Type B pancreatic cell (in vitro differentiated cells): Measurements from ENCODE around the gene GAREM1. TPM values are rescaled to one million over a fixed set of nuclear protein-coding genes. Genes with fewer than 3 reads are reported as not detected.

Experiments
- DNase-seq: peaks from one replicate; pipeline ENCODE4 v3.0.0; 2021; ENCODE audit warnings: mixed read lengths; ENCODE audit not compliant: unreplicated experiment; ENCODE audit errors: extremely low spot score
- H3K27ac Mint-ChIP-seq: 2 replicates; pipeline ENCODE4 v1.8.0; 2021; ENCODE audit warnings: mild to moderate bottlenecking, mixed read lengths
- H3K27me3 Mint-ChIP-seq: 2 replicates; pipeline ENCODE4 v1.8.0; 2021; ENCODE audit warnings: mixed read lengths
- H3K36me3 Mint-ChIP-seq: 2 replicates; pipeline ENCODE4 v1.8.0; 2021; ENCODE audit warnings: mixed read lengths
- H3K4me1 Mint-ChIP-seq: one replicate; pipeline ENCODE4 v1.8.0; 2021; ENCODE audit warnings: mixed read lengths; ENCODE audit not compliant: unreplicated experiment
- H3K4me3 Mint-ChIP-seq: 2 replicates; pipeline ENCODE4 v1.8.0; 2021; ENCODE audit warnings: mild to moderate bottlenecking, mixed read lengths
- H3K9me3 Mint-ChIP-seq: 2 replicates; pipeline ENCODE4 v1.8.0; 2021; ENCODE audit warnings: mixed read lengths
- total RNA-seq: library from RNA; stranded (reverse); gene quantifications from 2 replicates; pipeline ENCODE4 v1.2.1, GENCODE V29; 2021; ENCODE audit warnings: low replicate concordance
- TF ChIP-seq, protein P1 (sequence below): fragments of 200-600 bp; sonication (generic); conservative IDR thresholded peaks from 2 replicates; pipeline ENCODE4 v1.5.0; 2021; ENCODE audit warnings: antibody characterized with exemption, mild to moderate bottlenecking

The GAREM1 gene
- total RNA-seq, 1 donor from 2014 or later = 17.8 TPM

- no peaks in the 10 kb centered on the region for H3K9me3 Mint-ChIP-seq
These were observed 26.9 kb downstream of the GAREM1 start for GRCh38 chr18:32443706-32444215.

GRCh38 chr18:32443033-32443705 is 27.5 kb downstream of the GAREM1 start:
- Mint-ChIP-seq H3K27me3 (no peaks in the 10 kb centered on the region), H3K9me3 (no peaks in the 10 kb centered on the region), H3K4me3 (no peak overlapping the region), H3K36me3 (no peaks in the 10 kb centered on the region), H3K27ac (no peak overlapping the region), H3K4me1 (peaks cover 10% of the 10 kb centered on the region)
- no peak for DNase-seq
- TF ChIP-seq, protein P1, sequence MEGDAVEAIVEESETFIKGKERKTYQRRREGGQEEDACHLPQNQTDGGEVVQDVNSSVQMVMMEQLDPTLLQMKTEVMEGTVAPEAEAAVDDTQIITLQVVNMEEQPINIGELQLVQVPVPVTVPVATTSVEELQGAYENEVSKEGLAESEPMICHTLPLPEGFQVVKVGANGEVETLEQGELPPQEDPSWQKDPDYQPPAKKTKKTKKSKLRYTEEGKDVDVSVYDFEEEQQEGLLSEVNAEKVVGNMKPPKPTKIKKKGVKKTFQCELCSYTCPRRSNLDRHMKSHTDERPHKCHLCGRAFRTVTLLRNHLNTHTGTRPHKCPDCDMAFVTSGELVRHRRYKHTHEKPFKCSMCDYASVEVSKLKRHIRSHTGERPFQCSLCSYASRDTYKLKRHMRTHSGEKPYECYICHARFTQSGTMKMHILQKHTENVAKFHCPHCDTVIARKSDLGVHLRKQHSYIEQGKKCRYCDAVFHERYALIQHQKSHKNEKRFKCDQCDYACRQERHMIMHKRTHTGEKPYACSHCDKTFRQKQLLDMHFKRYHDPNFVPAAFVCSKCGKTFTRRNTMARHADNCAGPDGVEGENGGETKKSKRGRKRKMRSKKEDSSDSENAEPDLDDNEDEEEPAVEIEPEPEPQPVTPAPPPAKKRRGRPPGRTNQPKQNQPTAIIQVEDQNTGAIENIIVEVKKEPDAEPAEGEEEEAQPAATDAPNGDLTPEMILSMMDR = no peak

More at GRCh38 chr18:32443706-32444215, 26.9 kb downstream of the GAREM1 start:
- no peaks in the 10 kb centered on the region for H3K36me3 Mint-ChIP-seq
- no peak overlapping the region for H3K4me3 Mint-ChIP-seq
- no peak overlapping the region for H3K27ac Mint-ChIP-seq
- H3K27me3 Mint-ChIP-seq = no peaks in the 10 kb centered on the region
- no peak for DNase-seq
- H3K4me1 Mint-ChIP-seq = peaks cover 7% of the 10 kb centered on the region
- TF ChIP-seq, protein P1 = no peak

DNA sequence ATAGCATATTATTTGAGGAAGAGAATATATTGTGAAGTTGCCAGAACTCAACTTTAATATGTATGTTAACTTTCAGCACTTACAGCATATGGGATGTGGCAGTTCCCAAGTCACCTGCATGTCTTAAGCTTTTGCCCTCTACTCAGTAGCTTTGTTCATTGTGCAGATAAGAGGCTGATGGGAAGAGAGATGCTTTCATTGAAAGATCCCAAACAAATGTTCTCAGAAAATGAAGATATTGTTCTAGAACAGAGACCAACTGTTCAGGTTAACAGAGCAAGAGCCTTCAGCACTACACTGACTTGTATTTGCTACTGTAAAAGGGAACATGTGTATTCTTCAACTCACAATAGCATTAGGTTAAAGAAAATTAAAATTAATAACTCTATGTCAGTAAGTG is 28.1 kb downstream of the GAREM1 start:
- no peaks in the 10 kb centered on the region for H3K27me3 Mint-ChIP-seq
- no peak overlapping the region for H3K4me3 Mint-ChIP-seq
- DNase-seq = no peak
- H3K27ac Mint-ChIP-seq = no peak overlapping the region
- TF ChIP-seq, protein P1 = no peak
- H3K36me3 Mint-ChIP-seq = no peaks in the 10 kb centered on the region
- H3K9me3 Mint-ChIP-seq = no peaks in the 10 kb centered on the region
- H3K4me1 Mint-ChIP-seq = peaks cover 15% of the 10 kb centered on the region

- Mint-ChIP-seq H3K9me3 (no peaks in the 10 kb centered on the region), H3K4me1 (peaks cover 11% of the 10 kb centered on the region), H3K27ac (no peak overlapping the region), H3K4me3 (no peak overlapping the region), H3K27me3 (no peaks in the 10 kb centered on the region), H3K36me3 (no peaks in the 10 kb centered on the region)
- TF ChIP-seq, protein P1 = no peak
- no peak for DNase-seq
These were observed 29.1 kb downstream of the GAREM1 start for GRCh38 chr18:32441533-32441932.

GRCh38 chr18:32440518-32440917 is 30.2 kb downstream of the GAREM1 start:
- TF ChIP-seq, protein P1 = no peak
- no peak for DNase-seq
- Mint-ChIP-seq H3K9me3 (no peaks in the 10 kb centered on the region), H3K4me3 (no peak overlapping the region), H3K36me3 (no peaks in the 10 kb centered on the region), H3K27ac (no peak overlapping the region), H3K4me1 (peaks cover 14% of the 10 kb centered on the region), H3K27me3 (no peaks in the 10 kb centered on the region)
